KG1 (cell line): Measurements from ENCODE around the gene ABCC8.

Experiments
- DNase-seq: peaks from one replicate; lab custom pipeline; 2025; lab: John Stamatoyannopoulos, UW

The ABCC8 gene

DNA sequence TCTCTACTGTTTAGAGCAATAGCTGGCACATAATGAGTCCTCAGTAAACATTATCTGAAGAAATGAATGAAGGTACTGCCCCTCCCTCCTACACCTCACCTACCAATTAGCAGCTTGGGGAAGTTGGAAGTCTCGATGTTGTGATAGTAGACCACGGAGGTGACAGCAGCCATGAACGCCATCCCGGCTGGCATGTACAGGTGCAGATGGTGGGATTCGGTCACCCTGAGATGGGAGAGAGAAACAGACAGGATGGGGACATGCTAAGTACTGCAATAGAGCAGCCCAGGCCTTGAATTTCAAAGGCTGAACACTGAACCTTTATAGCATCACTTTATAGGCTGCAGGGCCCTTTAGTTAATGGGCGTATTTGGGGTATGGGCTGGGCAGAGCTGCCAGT lies 6.6 kb downstream of the ABCC8 start:
- no peak for DNase-seq

- no peak for DNase-seq
Measured at GRCh38 chr11:17468122-17468521, 8.5 kb downstream of the ABCC8 start.

DNA sequence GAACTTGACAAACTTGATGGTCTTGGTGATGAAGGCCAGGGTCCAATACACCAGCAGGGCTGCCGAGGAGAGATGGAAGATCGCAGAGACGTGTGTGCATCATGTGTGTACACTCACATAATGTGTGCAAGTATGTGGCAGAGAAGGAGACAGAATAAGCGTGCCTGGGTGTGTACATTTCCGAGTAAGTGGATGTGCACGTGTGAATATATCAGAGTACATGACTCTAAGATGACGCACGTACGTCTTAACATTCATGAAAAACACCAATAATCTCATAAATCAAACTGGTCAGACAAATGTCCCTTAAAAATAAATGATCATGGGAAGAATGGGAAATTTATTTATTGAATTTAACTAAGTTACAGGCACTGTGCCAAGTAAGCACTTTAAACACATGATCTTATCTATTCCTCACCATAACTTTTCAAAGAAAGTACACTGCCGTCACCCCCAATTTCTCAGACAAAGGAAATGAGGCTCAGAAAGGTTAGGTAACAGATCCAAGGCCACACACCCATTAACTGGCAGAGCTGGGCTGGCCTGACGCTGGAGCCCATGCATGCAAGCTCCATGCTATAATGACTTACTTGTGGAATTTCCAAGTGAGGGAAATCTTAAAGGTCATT lies 13.0 kb downstream of the ABCC8 start:
- no peak for DNase-seq

GRCh38 chr11:17462940-17463339 lies 13.7 kb downstream of the ABCC8 start:
- DNase-seq: no peak

- DNase-seq: no peak
Measured at GRCh38 chr11:17460406-17460805, 16.2 kb downstream of the ABCC8 start.

DNA sequence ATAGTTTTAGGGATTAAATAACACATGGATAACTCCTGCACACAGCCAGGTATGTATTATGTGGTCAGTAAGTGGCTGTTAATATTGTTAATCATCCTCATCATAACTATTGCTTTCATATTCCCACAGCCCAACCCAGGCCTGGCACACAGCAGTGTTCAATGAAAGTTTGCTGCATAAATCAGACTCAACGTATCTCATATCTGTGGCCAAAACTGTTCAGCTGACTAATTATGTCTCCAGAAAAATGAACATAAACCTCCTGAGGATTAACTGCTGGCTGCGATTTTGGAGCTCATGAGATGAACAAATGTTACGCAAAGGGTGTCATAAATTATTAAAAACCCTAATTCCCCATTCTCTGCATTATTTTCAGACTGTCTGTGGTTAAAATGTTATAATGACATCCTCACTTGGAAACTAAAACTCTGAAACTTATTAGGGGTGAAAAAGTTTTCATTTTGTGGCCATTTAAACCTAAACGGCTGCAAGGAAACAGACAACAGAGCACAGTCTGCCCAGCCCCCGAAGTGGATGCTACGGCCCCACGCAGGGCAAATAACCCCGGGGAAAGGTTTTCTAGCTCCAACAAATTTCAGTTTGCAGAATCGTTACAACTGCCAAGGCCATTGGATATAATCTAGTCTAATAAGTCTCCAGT lies 17.3 kb downstream of the ABCC8 start:
- DNase-seq: no peak

DNA sequence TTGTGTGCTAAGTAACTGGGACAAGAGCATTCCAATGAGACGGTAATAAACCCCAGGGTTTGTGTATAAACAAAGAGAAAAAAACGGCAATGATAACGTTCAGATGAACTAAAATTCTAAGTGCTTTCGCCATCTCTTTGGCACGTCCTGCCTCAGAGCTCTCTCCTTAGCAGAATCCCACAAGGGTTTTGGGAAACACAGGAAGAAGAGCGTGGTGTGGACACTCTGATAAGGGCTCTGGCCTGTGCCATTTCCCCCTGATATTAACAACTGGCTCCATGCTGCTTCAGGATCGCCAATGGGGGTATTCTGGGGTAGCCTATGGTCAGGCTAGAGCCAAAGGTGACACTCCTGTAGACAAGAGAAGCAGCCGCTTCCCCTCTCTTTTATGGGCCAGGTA lies 18.4 kb downstream of the ABCC8 start:
- no peak for DNase-seq

- DNase-seq: no peak
Measured at GRCh38 chr11:17457396-17458173, 19.1 kb downstream of the ABCC8 start.

DNA sequence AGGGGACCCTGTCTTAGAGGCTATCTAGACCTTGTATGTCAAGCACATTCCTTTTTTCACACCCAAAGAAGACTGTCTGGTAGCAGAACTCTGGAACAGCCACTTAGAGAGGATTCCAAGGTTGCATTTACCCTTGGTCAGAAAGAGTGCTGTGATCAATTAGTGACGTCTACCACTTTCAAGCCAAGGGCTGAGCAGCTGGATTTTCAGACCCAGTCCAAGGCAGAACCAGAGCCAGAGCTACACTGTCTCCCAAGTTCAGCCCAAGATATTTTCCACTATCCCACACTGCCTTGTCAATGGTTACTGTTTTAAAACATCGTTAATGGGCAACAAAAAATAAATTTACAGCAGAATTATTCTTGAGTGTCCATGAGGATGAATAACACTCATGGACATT lies 24.0 kb downstream of the ABCC8 start:
- DNase-seq: no peak

- no peak for DNase-seq
Measured at GRCh38 chr11:17449158-17449557, 27.5 kb downstream of the ABCC8 start.

GRCh38 chr11:17446482-17446881 lies 30.2 kb downstream of the ABCC8 start:
- no peak for DNase-seq

DNA sequence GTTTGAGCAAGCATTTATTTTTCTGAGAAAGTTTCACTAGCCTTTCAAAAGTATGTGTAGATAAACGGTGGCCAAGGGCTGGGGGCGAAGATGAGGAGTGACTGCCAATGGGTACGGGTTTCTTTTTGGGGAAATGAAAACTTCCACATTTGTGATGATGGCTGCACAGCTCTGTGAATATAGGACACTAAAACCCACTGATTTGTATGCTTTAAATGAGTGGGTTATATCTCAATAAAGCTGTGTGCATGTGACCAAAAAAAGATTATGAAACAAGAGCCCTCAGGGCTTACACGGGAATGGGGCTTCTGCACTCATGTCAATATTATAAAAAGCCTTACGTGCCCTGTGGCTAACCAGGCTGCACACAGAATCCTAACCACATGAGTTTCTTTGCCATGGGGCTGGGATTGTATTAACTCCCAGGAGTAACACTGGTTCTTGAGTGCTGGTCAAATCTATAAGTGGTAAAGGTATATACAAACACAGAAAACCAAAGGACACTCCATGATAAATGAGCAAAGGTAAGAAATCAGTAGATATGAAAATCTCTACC lies 31.3 kb downstream of the ABCC8 start:
- DNase-seq: no peak

DNA sequence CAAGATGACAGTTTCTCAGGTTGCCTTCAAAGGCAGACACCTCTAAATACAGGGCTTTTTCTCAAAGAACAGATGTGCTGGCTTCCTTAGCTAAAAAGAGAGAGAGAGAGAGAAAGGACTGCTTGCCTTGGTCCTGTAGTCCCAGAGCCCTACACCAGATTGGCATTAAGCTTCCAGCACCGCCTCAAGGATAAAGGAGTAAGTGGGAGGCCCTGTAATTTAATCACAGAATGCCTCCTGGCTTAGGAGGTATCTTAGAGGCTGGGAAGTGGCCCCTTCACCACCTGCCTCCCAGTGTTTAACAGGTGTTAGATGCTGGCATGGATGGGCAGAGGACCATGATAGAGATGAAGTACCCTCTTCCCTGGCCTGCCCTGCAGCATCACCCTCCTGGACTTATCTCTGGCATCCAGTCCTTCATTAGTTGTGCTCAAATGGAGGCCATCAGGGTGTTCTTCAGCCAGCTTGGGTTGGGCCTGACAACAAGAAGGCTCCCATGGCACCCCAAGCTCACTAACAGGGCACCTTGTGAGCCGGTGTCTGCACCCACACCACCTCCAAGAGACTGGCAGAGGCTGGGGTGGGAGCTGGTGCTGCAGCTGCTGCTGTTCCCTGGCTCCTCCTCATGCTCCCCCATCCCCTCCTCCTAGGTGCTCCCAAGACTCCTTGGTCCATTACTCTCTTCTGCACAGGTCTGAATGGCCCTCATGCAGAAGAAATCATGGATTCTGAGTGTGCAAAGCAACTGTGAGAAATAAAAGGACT lies 32.5 kb downstream of the ABCC8 start:
- no peak for DNase-seq

GRCh38 chr11:17443423-17443822 lies 33.2 kb downstream of the ABCC8 start:
- DNase-seq: no peak

DNA sequence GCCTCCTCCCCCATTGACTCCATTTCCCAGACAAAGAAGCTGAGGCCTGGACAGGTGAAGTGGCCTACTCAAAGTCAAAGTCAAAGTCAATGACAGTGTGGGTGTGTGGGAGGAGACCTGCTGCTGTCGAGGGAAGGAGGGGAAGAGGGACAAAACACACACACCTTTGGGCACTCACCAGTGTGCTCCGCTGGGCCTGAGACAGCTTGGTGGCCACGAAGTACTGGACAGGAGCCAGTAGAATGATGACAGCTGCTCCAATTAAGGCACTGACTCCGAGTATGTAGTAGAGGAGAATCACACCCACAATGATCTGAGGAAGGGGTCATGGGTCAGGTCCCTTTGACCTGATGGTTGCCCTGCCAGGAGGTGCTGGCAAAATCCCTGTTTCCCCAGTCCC lies 33.6 kb downstream of the ABCC8 start:
- DNase-seq: no peak

GRCh38 chr11:17439316-17439782 lies 37.3 kb downstream of the ABCC8 start:
- DNase-seq: no peak

GRCh38 chr11:17437366-17437765 lies 39.3 kb downstream of the ABCC8 start:
- no peak for DNase-seq

DNA sequence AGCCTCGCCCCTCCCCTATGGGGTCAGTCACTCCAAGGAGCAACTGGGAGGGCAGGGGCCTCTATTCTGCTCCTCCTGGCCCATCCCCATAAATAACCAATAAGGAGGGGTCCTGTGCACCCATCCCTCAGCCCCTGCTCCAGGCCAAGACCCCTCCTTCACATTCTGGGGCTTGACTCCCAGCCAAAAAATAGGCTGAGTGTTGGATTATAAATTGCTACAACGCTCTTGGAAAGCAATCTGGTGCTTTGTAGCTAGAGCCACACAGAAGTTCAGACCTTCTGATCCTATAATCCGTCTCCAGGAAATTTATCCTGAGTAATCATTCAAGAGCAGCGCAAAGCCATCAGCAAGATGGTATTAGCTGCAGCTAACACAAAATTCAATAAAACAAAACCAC lies 42.5 kb downstream of the ABCC8 start:
- no peak for DNase-seq

DNA sequence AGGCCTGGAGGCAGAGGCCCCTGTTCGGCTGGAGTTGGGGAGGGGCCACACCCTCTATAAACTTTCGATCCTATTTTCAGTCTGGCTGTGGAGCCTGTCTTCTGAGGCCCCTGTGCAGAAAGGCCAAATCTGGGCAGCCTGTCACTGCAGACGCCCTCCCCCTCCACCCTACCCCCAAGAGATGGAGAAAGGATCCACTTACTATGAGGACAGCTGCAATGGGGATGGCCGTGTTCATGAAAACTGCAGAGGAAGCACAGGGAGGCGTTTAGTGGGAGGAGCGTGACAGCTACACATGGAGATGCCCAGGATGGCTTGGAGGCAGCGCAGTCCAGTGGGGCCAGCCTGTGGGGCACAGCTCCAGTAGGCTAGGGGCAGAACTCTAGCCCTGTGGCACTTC lies 44.6 kb downstream of the ABCC8 start:
- DNase-seq: no peak

DNA sequence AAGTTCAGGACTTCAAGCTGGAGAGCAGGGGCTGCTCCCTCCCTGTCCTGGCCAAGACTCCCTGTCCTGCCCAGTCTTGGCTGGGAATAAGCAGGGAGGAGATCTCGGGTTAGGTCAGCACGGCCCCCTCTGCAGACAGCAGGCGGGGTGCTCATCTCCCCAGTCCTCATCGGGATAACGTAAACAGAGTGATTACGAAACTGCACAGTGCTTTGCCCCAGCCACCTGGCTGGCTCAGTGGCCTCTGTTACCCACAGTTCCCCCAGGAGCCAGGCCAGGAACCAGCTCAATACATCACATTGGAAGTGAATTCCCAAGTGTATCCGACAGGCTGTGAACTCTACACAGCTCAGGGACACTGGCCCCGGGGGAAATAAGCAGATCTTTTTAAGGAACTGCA lies 45.5 kb downstream of the ABCC8 start:
- DNase-seq: no peak

DNA sequence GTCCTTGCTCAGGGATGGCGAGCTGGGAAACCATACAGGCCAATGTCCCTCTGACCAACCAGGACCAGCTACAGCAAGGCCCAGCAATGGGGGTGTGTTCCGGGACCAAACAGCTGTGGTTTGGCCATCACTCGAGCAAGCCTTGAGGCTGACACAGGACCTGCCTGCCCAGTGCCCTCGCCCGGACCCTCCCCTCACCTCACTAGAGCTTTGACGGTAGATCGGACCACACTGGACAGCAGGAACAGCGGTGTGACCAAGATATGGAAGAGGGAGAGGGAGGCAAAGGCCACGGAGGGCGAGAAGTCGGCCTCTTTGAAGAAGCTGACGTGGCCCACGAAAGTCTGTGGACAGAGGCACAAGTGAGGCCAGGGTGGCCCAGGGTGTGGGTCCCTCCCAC lies 46.0 kb downstream of the ABCC8 start:
- DNase-seq: no peak

DNA sequence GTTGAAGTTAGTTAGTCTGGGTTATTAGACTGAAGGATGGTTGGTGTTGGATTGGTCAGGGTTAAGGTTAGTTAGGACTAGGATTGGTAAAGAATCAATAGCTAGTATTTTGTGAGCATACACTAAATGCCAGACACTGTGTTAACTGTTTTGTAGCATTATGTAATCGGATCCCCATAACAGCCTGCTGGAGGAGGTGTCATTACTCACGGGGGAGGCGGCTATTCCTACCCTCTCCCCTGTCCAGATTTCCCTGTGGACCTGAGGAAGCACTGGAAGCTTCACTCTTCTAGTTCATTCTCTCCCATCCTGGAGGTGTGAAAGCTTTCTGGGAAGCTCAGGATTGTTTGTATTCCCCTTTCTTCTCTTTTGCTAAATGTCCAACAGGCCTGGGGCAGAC lies 47.7 kb downstream of the ABCC8 start:
- no peak for DNase-seq
